Common myeloid progenitor, CD34-positive (primary cell): ENCODE results near the gene FOSL2.

ENCODE experiments used
- CTCF ChIA-PET: fragments of 350-600 bp; sonication (Branson Sonifier 250); formaldehyde crosslinking; loops from one replicate; lab custom pipeline; 2021; ENCODE audit warnings: antibody characterized with exemption; lab: Charles Lee
- POLR2A ChIA-PET: fragments of 350-600 bp; sonication (Branson Sonifier 250); formaldehyde crosslinking; loops from one replicate; lab custom pipeline; 2021; ENCODE audit warnings: antibody characterized with exemption; lab: Charles Lee
- DNase-seq, 3 donors: peaks; one replicate each; pipeline versions ENCODE4 v3.0.0 to v3.0.0-alpha.2; 2013
- H3K27ac ChIP-seq, 2 experiments: 1 replicate in 1 of 2; 2 replicates in 1 of 2; pipeline ENCODE4 v1.7.0; 2013; ENCODE audit warnings: inconsistent platforms in 2 of 2, low read length in 2 of 2, mild to moderate bottlenecking in 2 of 2, low read depth in 1 of 2, moderate library complexity in 1 of 2; ENCODE audit not compliant: severe bottlenecking in 2 of 2, insufficient read depth in 1 of 2, poor library complexity in 1 of 2
- H3K27me3 ChIP-seq, 5 experiments: replicated peaks in 2 of 5; 1 replicate in 3 of 5; 2 replicates in 2 of 5; pipeline versions ENCODE4 v1.6.1 to v1.7.0; 2013; ENCODE audit warnings: low read length in 4 of 5, mild to moderate bottlenecking in 2 of 5, moderate library complexity in 2 of 5, inconsistent platforms in 1 of 5; ENCODE audit not compliant: insufficient read depth in 5 of 5, control insufficient read depth in 4 of 5
- H3K36me3 ChIP-seq, 4 experiments: 1 replicate in 2 of 4; 2 replicates in 2 of 4; pipeline versions ENCODE4 v1.6.1 to v1.7.0; 2013; ENCODE audit warnings: low read length in 3 of 4, control low read depth in 1 of 4, mild to moderate bottlenecking in 1 of 4; ENCODE audit not compliant: control insufficient read depth in 4 of 4, insufficient read depth in 4 of 4
- H3K4me1 ChIP-seq, 4 experiments: 1 replicate in 3 of 4; 2 replicates in 1 of 4; pipeline versions ENCODE4 v1.6.1 to v1.7.1; 2013; ENCODE audit warnings: low read length in 3 of 4, mild to moderate bottlenecking in 3 of 4, control low read depth in 1 of 4, inconsistent platforms in 1 of 4, moderate library complexity in 1 of 4; ENCODE audit not compliant: control insufficient read depth in 4 of 4, insufficient read depth in 4 of 4; ENCODE audit errors: control extremely low read depth in 1 of 4
- H3K4me3 ChIP-seq, 7 experiments: 1 replicate in 4 of 7; 2 replicates in 3 of 7; pipeline versions ENCODE4 v1.5.1 to v1.7.0; 2013; ENCODE audit warnings: mild to moderate bottlenecking in 7 of 7, low read length in 6 of 7, moderate library complexity in 6 of 7, inconsistent platforms in 2 of 7, low read depth in 2 of 7, control low read depth in 1 of 7; ENCODE audit not compliant: insufficient read depth in 4 of 7, control insufficient read depth in 1 of 7; ENCODE audit errors: extremely low read depth in 1 of 7
- H3K9me3 ChIP-seq, 5 experiments: 1 replicate in 4 of 5; 2 replicates in 1 of 5; pipeline versions ENCODE4 v1.6.1 to v1.7.1; 2013; ENCODE audit warnings: low read length in 4 of 5, mild to moderate bottlenecking in 2 of 5, inconsistent platforms in 1 of 5, low read depth in 1 of 5, moderate library complexity in 1 of 5; ENCODE audit not compliant: control insufficient read depth in 4 of 5, insufficient read depth in 2 of 5; ENCODE audit errors: control extremely low read depth in 1 of 5
- WGBS: methylation state at CpG from one replicate; pipeline ENCODE4 v1.1.5; 2013; ENCODE audit not compliant: insufficient coverage; 5-methylcytosine and 5-hydroxymethylcytosine counted together

Gene FOSL2

GRCh38 chr2:28401948-28402550, 9.4 kb downstream of the FOSL2 start:
- H3K4me3 ChIP-seq, result no peak overlapping the region
- H3K9me3 ChIP-seq, result no peaks in the 10 kb centered on the region
- ChIA-PET CTCF (interaction anchor here (0.7 to 1.6 kb wide), 5 partner anchors 21 to 57 kb away, joined by 3 to 5 read pairs (median 3); no protein-coding TSS in a partner anchor), POLR2A (interaction anchor here (0.5 to 1.6 kb wide), 3 partner anchors 9 to 51 kb away, joined by 3 to 5 read pairs (median 4); partner anchors contain the start of gene FOSL2)
- H3K36me3 ChIP-seq, result peaks cover 12 to 71% (median 37%) of the 10 kb centered on the region in 4 experiments
- H3K27ac ChIP-seq, result no peak overlapping the region
- 100% methylated on average over 5 of the region's 6 CpGs for WGBS
- peaks cover 4 to 29% (median 17%) of the 10 kb centered on the region in 4 experiments for H3K4me1 ChIP-seq
- DNase-seq, result no peak
- no peaks in the 10 kb centered on the region for H3K27me3 ChIP-seq

- Histone ChIP-seq H3K27me3 (no peaks in the 10 kb centered on the region), H3K4me3 (no peak overlapping the region), H3K4me1 (peaks cover 4 to 38% (median 22%) of the 10 kb centered on the region in 4 experiments), H3K27ac (no peak overlapping the region), H3K9me3 (no peaks in the 10 kb centered on the region), H3K36me3 (peaks cover 12 to 80% (median 42%) of the 10 kb centered on the region in 4 experiments)
- CTCF ChIA-PET, result interaction anchor here (0.9 to 2.1 kb wide), 6 partner anchors 10 to 675 kb away, joined by 4 to 5 read pairs (median 5); partner anchors contain the start of gene FOSL2
- POLR2A ChIA-PET, result interaction anchor here (0.6 to 1.3 kb wide), 2 partner anchors 10 to 47 kb away, joined by 3 to 4 read pairs; no protein-coding TSS in a partner anchor
- 73% methylated on average over 7 of the region's 7 CpGs for WGBS
- DNase-seq, result no peak
Measured at GRCh38 chr2:28403370-28403956, 10.8 kb downstream of the FOSL2 start.

GRCh38 chr2:28404086-28404485, 11.4 kb downstream of the FOSL2 start:
- no peaks in the 10 kb centered on the region for H3K9me3 ChIP-seq
- 92% methylated on average over 9 of the region's 11 CpGs for WGBS
- peaks cover 13 to 82% (median 42%) of the 10 kb centered on the region in 4 experiments for H3K36me3 ChIP-seq
- ChIA-PET CTCF (interaction anchor here (2.1 kb wide), 1 partner anchor 32 kb away, joined by 5 read pairs; no protein-coding TSS in a partner anchor), POLR2A (no interaction called here)
- H3K4me1 ChIP-seq, result peaks cover 4 to 45% (median 28%) of the 10 kb centered on the region in 4 experiments
- no peaks in the 10 kb centered on the region for H3K27me3 ChIP-seq
- H3K27ac ChIP-seq, result no peak overlapping the region
- no peak for DNase-seq
- H3K4me3 ChIP-seq, result no peak overlapping the region

- WGBS, result 93% methylated on average over 3 of the region's 3 CpGs
- Histone ChIP-seq H3K36me3 (peaks cover 13 to 80% (median 39%) of the 10 kb centered on the region in 4 experiments), H3K27ac (no peak overlapping the region), H3K4me1 (peaks cover 4 to 53% (median 42%) of the 10 kb centered on the region in 4 experiments), H3K9me3 (no peaks in the 10 kb centered on the region), H3K4me3 (no peak overlapping the region), H3K27me3 (no peaks in the 10 kb centered on the region)
- DNase-seq, result no peak
- POLR2A ChIA-PET, result interaction anchor here (0.6 to 1.4 kb wide), 2 partner anchors 9 to 587 kb away, joined by 4 read pairs; no protein-coding TSS in a partner anchor
- CTCF ChIA-PET, result interaction anchor here (1.8 kb wide), 1 partner anchor 47 kb away, joined by 3 read pairs; no protein-coding TSS in a partner anchor
Measured at GRCh38 chr2:28405537-28405936, 12.9 kb downstream of the FOSL2 start.

- DNase-seq, result peak; percentile 57 to 86 (median 85)
- Histone ChIP-seq H3K9me3 (no peaks in the 10 kb centered on the region), H3K4me3 (no peak overlapping the region), H3K36me3 (peaks cover 13 to 83% (median 39%) of the 10 kb centered on the region in 4 experiments), H3K27ac (no peak overlapping the region), H3K4me1 (peaks cover 9 to 61% (median 51%) of the 10 kb centered on the region in 4 experiments), H3K27me3 (no peaks in the 10 kb centered on the region)
- POLR2A ChIA-PET, result interaction anchor here (1.4 kb wide), 1 partner anchor 8 kb away, joined by 4 read pairs; no protein-coding TSS in a partner anchor
- CTCF ChIA-PET, result interaction anchor here (1.8 to 2.3 kb wide), 4 partner anchors 10 to 46 kb away, joined by 3 to 12 read pairs (median 6); no protein-coding TSS in a partner anchor
- WGBS, result 81% methylated on average over 8 of the region's 16 CpGs
Measured at GRCh38 chr2:28406276-28407096, 13.8 kb downstream of the FOSL2 start.

- peaks cover 9 to 61% (median 51%) of the 10 kb centered on the region in 4 experiments for H3K4me1 ChIP-seq
- H3K4me3 ChIP-seq, result no peak overlapping the region
- no peaks in the 10 kb centered on the region for H3K27me3 ChIP-seq
- peaks cover 16 to 86% (median 44%) of the 10 kb centered on the region in 4 experiments for H3K36me3 ChIP-seq
- 93% methylated on average over 6 of the region's 8 CpGs for WGBS
- no peak overlapping the region for H3K27ac ChIP-seq
- no peak for DNase-seq
- H3K9me3 ChIP-seq, result no peaks in the 10 kb centered on the region
- ChIA-PET CTCF (interaction anchor here (0.6 to 2.6 kb wide), 7 partner anchors 11 to 1436 kb away, joined by 3 to 13 read pairs (median 6); no protein-coding TSS in a partner anchor), POLR2A (interaction anchor here (1.1 to 1.4 kb wide), 2 partner anchors 7 to 11 kb away, joined by 3 to 4 read pairs; no protein-coding TSS in a partner anchor)
Measured at GRCh38 chr2:28407131-28407975, 14.7 kb downstream of the FOSL2 start.
